Osteoblast (primary cell): ENCODE results near the gene CD63. TPM values are rescaled to one million over a fixed set of nuclear protein-coding genes. Genes with fewer than 3 reads are reported as not detected.

ENCODE experiments used
- DNase-seq: peaks from one replicate; pipeline ENCODE4 v3.0.0; 2011; ENCODE audit warnings: low spot score, mixed read lengths; ENCODE audit not compliant: insufficient read length; ENCODE audit errors: missing footprints
- H2AFZ ChIP-seq: 2 replicates; pipeline ENCODE4 v1.6.0; 2011; ENCODE audit warnings: mild to moderate bottlenecking, low read length
- H3K27ac ChIP-seq: 2 replicates; pipeline ENCODE4 v1.5.1; 2011; ENCODE audit warnings: mild to moderate bottlenecking, low read depth, low read length, moderate library complexity
- H3K27me3 ChIP-seq: 2 replicates; pipeline ENCODE4 v1.6.0; 2012; ENCODE audit warnings: mild to moderate bottlenecking, control low read depth, inconsistent platforms, low read length, moderate library complexity; ENCODE audit not compliant: insufficient read depth
- H3K36me3 ChIP-seq: 2 replicates; pipeline ENCODE4 v1.5.1; 2011; ENCODE audit warnings: mild to moderate bottlenecking, low read length, control low read depth, moderate library complexity; ENCODE audit not compliant: insufficient read depth
- H3K4me1 ChIP-seq: 2 replicates; pipeline ENCODE4 v1.5.1; 2011; ENCODE audit warnings: mild to moderate bottlenecking, low read length, control low read depth, moderate library complexity; ENCODE audit not compliant: insufficient read depth
- H3K4me2 ChIP-seq: 2 replicates; pipeline ENCODE4 v1.6.0; 2011; ENCODE audit warnings: mild to moderate bottlenecking, low read length; ENCODE audit not compliant: insufficient read depth
- H3K4me3 ChIP-seq: fragments of 200-600 bp; sonication (generic); 3 replicates; pipeline ENCODE4 v1.5.1; 2012; ENCODE audit warnings: mild to moderate bottlenecking, low read length, inconsistent platforms; ENCODE audit not compliant: insufficient read depth
- H3K79me2 ChIP-seq: 2 replicates; pipeline ENCODE4 v1.6.0; 2012; ENCODE audit warnings: mild to moderate bottlenecking, low read length, control low read depth, inconsistent platforms; ENCODE audit not compliant: insufficient read depth
- H3K9me3 ChIP-seq: 2 replicates; pipeline ENCODE4 v1.5.1; 2011; ENCODE audit warnings: low read depth, low read length, control low read depth
- H4K20me1 ChIP-seq: 2 replicates; pipeline ENCODE4 v1.6.0; 2012; ENCODE audit warnings: mild to moderate bottlenecking, low read length, control low read depth; ENCODE audit not compliant: insufficient read depth
- CTCF ChIP-seq: IDR thresholded peaks from 2 replicates; pipeline ENCODE4 v1.5.1; 2011; ENCODE audit warnings: mild to moderate bottlenecking, low read depth, low read length, moderate library complexity; ENCODE audit errors: extremely low read depth
- total RNA-seq: library from RNA; depleted of rRNA; stranded (reverse); fragments of >200 nt; gene quantifications from 2 replicates; pipeline ENCODE4 v1.2.3, GENCODE V29; 2012

Gene CD63
- total RNA-seq, 1 donor: 3,072 TPM

GRCh38 chr12:55698965-55699364 lies 29.8 kb downstream of the CD63 start:
- TF ChIP-seq CTCF: no peak
- Histone ChIP-seq H3K4me2 (no peak overlapping the region), H3K79me2 (peaks cover 46% of the 10 kb centered on the region), H3K4me3 (no peak overlapping the region), H3K27ac (no peak overlapping the region), H3K36me3 (peaks cover 63% of the 10 kb centered on the region), H2AFZ (no peak overlapping the region), H4K20me1 (peaks cover 36% of the 10 kb centered on the region), H3K4me1 (peaks cover 12% of the 10 kb centered on the region), H3K9me3 (no peaks in the 10 kb centered on the region), H3K27me3 (no peaks in the 10 kb centered on the region)
- DNase-seq: peak; percentile 41

GRCh38 chr12:55698241-55698955 lies 30.4 kb downstream of the CD63 start:
- H4K20me1 ChIP-seq: peaks cover 30% of the 10 kb centered on the region
- no peak overlapping the region for H3K27ac ChIP-seq
- peaks cover 40% of the 10 kb centered on the region for H3K79me2 ChIP-seq
- H3K4me3 ChIP-seq: no peak overlapping the region
- H3K9me3 ChIP-seq: no peaks in the 10 kb centered on the region
- H3K4me1 ChIP-seq: peaks cover 7% of the 10 kb centered on the region
- TF ChIP-seq CTCF: no peak
- no peaks in the 10 kb centered on the region for H3K27me3 ChIP-seq
- peak; percentile 43 for DNase-seq
- no peak overlapping the region for H2AFZ ChIP-seq
- H3K4me2 ChIP-seq: no peak overlapping the region
- H3K36me3 ChIP-seq: peaks cover 69% of the 10 kb centered on the region

- Histone ChIP-seq H2AFZ (no peak overlapping the region), H3K27me3 (no peaks in the 10 kb centered on the region), H4K20me1 (peaks cover 23% of the 10 kb centered on the region), H3K27ac (no peak overlapping the region), H3K4me3 (no peak overlapping the region), H3K36me3 (peaks cover 76% of the 10 kb centered on the region), H3K9me3 (no peaks in the 10 kb centered on the region), H3K4me2 (no peak overlapping the region), H3K79me2 (peaks cover 33% of the 10 kb centered on the region), H3K4me1 (peaks cover 4% of the 10 kb centered on the region)
- TF ChIP-seq CTCF: no peak
- DNase-seq: peak; percentile 66
These were observed 31.1 kb downstream of the CD63 start for GRCh38 chr12:55697686-55698085.

- Histone ChIP-seq H3K4me3 (no peak overlapping the region), H3K4me1 (peaks cover 4% of the 10 kb centered on the region), H3K36me3 (peaks cover 84% of the 10 kb centered on the region), H2AFZ (no peak overlapping the region), H3K9me3 (no peaks in the 10 kb centered on the region), H3K27me3 (no peaks in the 10 kb centered on the region), H4K20me1 (peaks cover 20% of the 10 kb centered on the region), H3K79me2 (peaks cover 29% of the 10 kb centered on the region), H3K27ac (no peak overlapping the region), H3K4me2 (no peak overlapping the region)
- TF ChIP-seq CTCF: no peak
- peak; percentile 21 for DNase-seq
These were observed 31.9 kb downstream of the CD63 start for GRCh38 chr12:55696796-55697462.
